ENCODE measurements around the gene CAMTA1.

CAMTA1 gene

GRCh38 chr1:6785318-6785727 lies at the start of gene CAMTA1:
Gene CAMTA1 (plus strand): TSS chr1:6785454. CDS start chr1:6785531, 77 bp downstream.
- no peak for DNase-seq

- DNase-seq: no peak
These were observed 46.1 kb upstream of the CAMTA1 start for GRCh38 chr1:6738987-6739676.

GRCh38 chr1:6742676-6743188 lies 42.5 kb upstream of the CAMTA1 start:
- DNase-seq: peak; percentile 28

GRCh38 chr1:6743189-6744101 lies 41.8 kb upstream of the CAMTA1 start:
- DNase-seq: peak; percentile 93

GRCh38 chr1:6745073-6745472 lies 40.2 kb upstream of the CAMTA1 start:
- DNase-seq: peak; percentile 77

- DNase-seq: peak; percentile 51
These were observed 37.6 kb upstream of the CAMTA1 start for GRCh38 chr1:6747674-6748073.

GRCh38 chr1:6750490-6750889 lies 34.8 kb upstream of the CAMTA1 start:
- DNase-seq: peak; percentile 13

- peak; percentile 7 for DNase-seq
These were observed 31.7 kb upstream of the CAMTA1 start for GRCh38 chr1:6753320-6754140.

GRCh38 chr1:6756457-6756856 lies 28.8 kb upstream of the CAMTA1 start:
- DNase-seq: no peak

GRCh38 chr1:6757719-6758435 lies 27.4 kb upstream of the CAMTA1 start:
- no peak for DNase-seq

- no peak for DNase-seq
These were observed 24.0 kb upstream of the CAMTA1 start for GRCh38 chr1:6761196-6761737.

- DNase-seq: no peak
These were observed 23.2 kb upstream of the CAMTA1 start for GRCh38 chr1:6762060-6762459.

GRCh38 chr1:6770751-6771440 lies 14.4 kb upstream of the CAMTA1 start:
- DNase-seq: no peak

- no peak for DNase-seq
These were observed 13.8 kb upstream of the CAMTA1 start for GRCh38 chr1:6771441-6771769.

- DNase-seq: no peak
These were observed 10.9 kb upstream of the CAMTA1 start for GRCh38 chr1:6774381-6774780.

- DNase-seq: no peak
These were observed 9.8 kb upstream of the CAMTA1 start for GRCh38 chr1:6775261-6776043.

GRCh38 chr1:6776389-6776788 lies 8.9 kb upstream of the CAMTA1 start:
- no peak for DNase-seq

- DNase-seq: peak; percentile 38
These were observed 8.4 kb upstream of the CAMTA1 start for GRCh38 chr1:6776895-6777294.

GRCh38 chr1:6777813-6778212 lies 7.4 kb upstream of the CAMTA1 start:
- no peak for DNase-seq

GRCh38 chr1:6779089-6779805 lies 6.0 kb upstream of the CAMTA1 start:
- no peak for DNase-seq

Measured in MV-4-11 (cell line).